Retinal pigment epithelial cell (primary cell): Measurements from ENCODE around the gene CCNE1.

Experiments
- DNase-seq: peaks from one replicate; pipeline ENCODE4 v3.0.0-alpha.2; 2010; ENCODE audit warnings: low read depth
- H3K4me3 ChIP-seq: 2 replicates; pipeline ENCODE4 v1.5.1; 2011; ENCODE audit warnings: mild to moderate bottlenecking, low read length, control low read depth, moderate library complexity
- CTCF ChIP-seq: conservative IDR thresholded peaks from 2 replicates; pipeline ENCODE4 v1.5.1; 2011; ENCODE audit warnings: low read depth, low read length, control low read depth, inconsistent platforms

The CCNE1 gene

GRCh38 chr19:29855087-29855486, 43.3 kb downstream of the CCNE1 start:
- DNase-seq, result no peak
- no peak for TF ChIP-seq CTCF
- H3K4me3 ChIP-seq, result no peak overlapping the region

GRCh38 chr19:29855741-29856500, 44.1 kb downstream of the CCNE1 start:
- no peak for DNase-seq
- no peak for TF ChIP-seq CTCF
- no peak overlapping the region for H3K4me3 ChIP-seq

GRCh38 chr19:29858000-29858596, 46.3 kb downstream of the CCNE1 start:
- H3K4me3 ChIP-seq, result no peak overlapping the region
- DNase-seq, result no peak
- peak; percentile 78 for TF ChIP-seq CTCF

GRCh38 chr19:29858621-29859020, 46.8 kb downstream of the CCNE1 start:
- no peak for DNase-seq
- TF ChIP-seq CTCF, result no peak

GRCh38 chr19:29860492-29860891, 48.7 kb downstream of the CCNE1 start:
- no peak for TF ChIP-seq CTCF
- DNase-seq, result no peak
- H3K4me3 ChIP-seq, result no peak overlapping the region

More at GRCh38 chr19:29858621-29859020, 46.8 kb downstream of the CCNE1 start:
- no peak overlapping the region for H3K4me3 ChIP-seq

- no peak for TF ChIP-seq CTCF
- DNase-seq, result no peak
- no peak overlapping the region for H3K4me3 ChIP-seq
These were observed 49.8 kb downstream of the CCNE1 start for GRCh38 chr19:29861574-29861973.

- DNase-seq, result no peak
- H3K4me3 ChIP-seq, result no peak overlapping the region
- TF ChIP-seq CTCF, result no peak
These were observed 54.2 kb downstream of the CCNE1 start for GRCh38 chr19:29866011-29866410.
